Stimulated activated CD4-positive, alpha-beta T cell treated with anti-CD3 and anti-CD28 coated beads, Interleukin-1b, Interleukin-23, amount 100 ng/mL, for 48 hours (primary cell): ENCODE measurements around the gene SULT1B1.

Experiments
- DNase-seq: peaks from one replicate; pipeline ENCODE4 v3.0.0-alpha.2; 2020

SULT1B1 gene

DNA sequence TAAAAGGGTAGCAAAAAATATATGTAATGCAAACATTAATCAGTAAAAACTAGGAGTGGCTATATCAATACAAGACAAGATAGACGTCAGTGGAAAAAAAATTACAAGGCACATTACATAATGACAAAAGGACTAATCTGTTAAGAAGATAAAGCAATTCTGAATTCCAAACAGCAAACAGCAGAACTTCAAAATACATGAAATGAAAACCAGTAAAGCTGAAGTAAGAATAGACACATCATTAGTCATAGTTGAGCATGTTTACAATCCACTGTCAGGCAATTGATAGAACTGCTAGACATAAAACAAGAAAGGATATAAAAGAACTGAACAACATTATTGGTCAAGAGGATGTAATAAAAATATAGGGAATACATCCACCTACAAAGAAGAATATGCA, 12.2 kb downstream of the SULT1B1 start:
- no peak for DNase-seq

DNA sequence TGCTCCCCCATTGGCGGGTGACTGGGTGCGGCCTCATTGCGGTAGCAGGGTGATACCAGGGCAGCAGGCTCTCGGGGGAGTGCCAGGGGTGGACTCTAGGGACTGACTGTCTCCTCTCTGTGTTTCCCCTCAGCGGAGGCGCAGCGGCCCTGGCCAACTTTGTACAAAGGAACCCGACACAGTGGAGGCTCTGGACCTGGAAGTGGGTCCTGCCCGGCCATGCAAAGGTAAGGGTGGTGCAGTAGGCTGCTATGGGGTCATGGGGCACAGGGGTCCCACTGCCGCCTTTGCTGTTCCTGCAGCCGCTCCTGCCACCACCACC, 16.3 kb downstream of the SULT1B1 start:
- DNase-seq: no peak

DNA sequence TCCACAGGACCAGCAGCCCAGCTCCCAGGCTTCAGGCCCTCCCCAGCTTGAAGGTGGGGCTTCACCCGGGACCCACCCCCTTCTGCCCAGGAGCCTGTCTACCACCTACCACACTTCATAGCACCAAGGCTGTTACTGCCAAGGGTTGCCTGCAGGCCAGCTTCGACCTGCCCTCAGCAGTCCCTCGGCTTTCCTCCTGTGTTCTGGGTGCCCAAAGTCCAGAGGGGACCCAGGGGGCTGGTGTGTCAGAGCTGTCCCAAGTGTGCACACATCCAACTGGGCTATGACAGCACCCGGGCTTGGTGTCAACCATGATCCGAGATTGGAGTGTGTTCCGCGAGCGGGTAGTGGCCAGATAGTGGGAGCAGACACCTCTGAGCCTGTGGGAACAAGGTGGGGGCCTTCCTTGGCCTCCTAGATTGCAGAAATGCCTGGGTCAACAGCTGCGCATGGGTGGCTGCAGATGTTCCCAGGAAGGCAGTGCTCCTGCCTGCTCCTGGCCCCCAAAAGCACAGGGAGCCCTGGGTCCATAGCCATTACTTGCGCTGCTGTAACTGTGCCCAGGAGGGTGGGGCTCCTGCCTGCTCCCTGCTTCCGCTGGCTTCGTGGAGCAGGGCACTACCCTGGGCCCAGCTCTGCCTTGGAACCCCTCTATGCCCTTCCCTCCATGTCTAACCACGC, 16.8 kb downstream of the SULT1B1 start:
- no peak for DNase-seq

DNA sequence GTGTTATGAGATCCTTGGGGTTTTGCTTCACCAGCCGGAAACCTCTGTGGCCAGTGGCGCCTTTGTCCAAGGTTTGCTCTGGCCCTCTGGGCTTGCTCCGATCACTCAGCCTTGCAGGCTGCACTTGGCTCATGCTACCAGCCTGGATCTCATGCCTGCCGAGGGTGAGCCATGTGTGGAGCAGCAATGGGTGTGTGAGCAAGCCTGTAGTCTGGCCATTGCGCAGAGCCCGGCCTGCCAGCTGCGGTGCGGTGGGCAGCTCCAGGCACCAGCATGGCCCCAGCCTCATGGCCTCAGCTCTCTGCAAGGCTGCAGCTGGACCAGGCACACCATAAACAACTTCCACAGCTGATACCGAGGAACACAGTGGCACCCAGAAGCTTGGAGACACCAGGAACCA, 17.8 kb downstream of the SULT1B1 start:
- no peak for DNase-seq

- DNase-seq: no peak
These were observed 21.5 kb downstream of the SULT1B1 start for GRCh38 chr4:69738872-69739271.

DNA sequence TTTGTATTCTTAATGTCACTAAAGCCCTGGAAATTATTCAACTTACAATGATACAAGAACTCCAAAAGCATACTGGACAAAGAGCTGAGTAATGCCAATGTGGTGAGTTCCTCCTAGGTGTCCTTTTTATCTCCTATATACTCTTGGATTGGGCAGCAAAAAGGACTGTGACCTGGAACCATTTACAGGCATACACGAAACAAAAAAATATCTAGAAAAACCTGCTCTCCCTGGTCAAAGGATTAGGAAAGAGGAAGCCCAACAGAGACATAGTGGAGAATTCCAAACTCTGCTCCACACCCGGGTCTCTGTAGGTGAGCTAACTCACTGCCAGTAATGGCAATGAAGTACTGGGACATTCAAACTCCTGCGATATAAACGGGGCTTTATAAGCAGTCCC, 25.3 kb downstream of the SULT1B1 start:
- DNase-seq: no peak

DNA sequence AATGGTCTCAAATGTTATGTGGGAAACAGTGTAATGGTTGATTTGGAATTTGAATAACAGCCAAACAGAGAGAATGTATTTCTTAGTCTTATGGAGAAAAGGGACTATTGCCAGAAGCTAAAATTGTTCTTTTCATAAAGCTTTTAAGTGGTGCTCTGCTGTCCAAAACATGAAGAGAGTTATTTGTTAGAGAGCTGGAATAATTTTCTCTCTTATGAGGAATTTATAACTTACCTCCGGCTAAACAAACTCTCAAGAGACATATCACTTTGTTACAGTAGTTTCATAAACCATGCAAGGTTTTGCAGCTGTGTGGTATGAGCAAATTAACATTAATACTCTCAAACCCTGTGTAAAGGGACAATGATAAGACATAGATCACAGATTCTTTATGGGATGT, 28.6 kb downstream of the SULT1B1 start:
- DNase-seq: no peak

- no peak for DNase-seq
These were observed 29.2 kb downstream of the SULT1B1 start for GRCh38 chr4:69731241-69731640.

GRCh38 chr4:69730002-69730401, 30.4 kb downstream of the SULT1B1 start:
- no peak for DNase-seq

DNA sequence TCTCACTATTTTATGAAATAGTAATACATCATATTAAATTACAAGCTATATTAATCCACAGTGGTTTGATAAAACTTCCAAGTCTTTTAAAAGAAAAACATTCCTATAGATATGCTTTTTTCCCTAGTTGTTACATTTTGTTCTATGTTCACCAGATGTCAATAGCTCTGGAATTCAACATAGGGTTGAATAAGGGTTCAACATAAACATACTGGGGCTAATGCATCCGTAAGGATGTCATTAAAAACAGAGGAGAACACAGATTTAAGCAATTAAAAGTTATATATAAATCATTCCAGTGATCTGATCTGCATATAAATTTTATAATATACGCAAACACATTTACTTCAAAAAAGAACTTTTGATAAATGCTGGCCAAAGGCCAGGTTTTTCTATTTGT, 32.5 kb downstream of the SULT1B1 start:
- no peak for DNase-seq

GRCh38 chr4:69727426-69727825, 33.0 kb downstream of the SULT1B1 start:
- DNase-seq: no peak

GRCh38 chr4:69726971-69727370, 33.4 kb downstream of the SULT1B1 start:
- no peak for DNase-seq

DNA sequence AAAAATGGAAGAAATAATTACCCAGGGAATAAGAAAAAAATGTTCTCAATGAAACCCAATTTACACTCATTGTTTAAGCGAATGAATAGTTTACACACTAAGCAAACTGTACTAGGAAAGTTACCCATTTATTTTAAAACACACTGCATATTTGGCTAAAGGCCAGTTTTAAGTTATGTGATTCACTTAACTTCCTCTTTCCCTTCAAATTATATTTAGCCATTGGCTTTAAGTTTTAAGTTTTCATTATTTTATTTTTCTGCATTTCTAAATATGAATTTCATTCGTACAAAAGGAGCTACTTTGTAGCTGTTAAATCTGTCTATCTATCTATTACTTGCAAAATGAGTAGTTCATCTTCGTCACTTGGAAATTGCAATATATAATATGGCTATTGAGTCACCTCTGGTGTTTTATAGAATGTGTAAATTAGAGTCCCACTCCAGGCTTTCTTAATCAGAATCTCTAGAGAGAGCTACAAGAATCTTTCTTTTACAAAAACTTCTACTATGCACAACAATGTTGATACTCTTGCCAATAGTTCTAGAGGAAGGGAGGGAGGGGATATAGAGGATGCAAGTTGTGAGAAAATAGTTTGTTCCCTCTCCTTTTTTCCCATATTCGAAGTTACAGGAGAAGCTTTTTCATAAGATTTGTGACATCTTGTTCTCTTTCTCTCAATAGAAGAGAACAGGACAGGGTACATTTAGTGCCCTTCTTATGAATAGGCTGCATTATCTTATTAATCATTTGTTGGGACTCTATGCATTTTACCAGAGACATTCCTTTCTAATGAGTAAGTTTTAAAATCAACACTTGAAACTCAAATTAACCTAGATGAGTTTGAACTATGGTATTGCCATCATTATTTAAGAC, 41.8 kb downstream of the SULT1B1 start:
- DNase-seq: no peak

DNA sequence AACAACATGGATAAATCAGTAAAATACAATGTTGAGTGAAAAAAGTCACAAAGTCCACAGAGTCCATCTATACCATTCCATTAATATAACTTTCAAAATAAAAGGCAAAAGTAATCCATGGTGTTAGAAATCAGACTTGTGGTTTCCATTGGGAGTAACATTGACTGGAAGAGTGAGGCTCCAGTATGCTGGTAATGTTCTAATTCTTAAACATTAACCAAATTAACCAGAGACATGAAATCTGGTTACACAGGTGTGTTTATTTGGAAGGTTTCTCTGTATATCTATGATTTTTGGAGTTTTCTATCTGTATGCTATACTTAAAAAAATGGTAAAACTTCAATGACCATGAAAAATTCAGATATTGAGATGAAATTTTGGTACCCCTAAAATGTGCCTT, 42.6 kb downstream of the SULT1B1 start:
- no peak for DNase-seq

DNA sequence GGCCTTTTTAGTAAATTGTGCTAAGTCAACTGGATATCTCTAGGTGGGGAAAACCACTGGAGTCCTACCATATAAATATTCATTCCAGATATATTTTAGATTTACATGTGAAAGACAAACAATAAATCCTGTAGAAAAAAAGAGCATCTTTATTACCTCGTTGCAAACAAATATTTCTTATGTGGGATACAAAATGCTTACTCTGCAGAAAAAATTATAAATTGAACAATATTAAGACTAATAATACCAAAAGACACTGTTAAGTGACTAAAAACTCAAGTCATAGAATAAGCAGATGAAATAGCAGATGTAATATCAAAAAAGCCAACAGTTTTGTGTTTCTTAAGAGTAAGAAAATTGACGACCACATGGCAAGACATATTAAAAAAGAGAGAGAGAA, 43.8 kb downstream of the SULT1B1 start:
- DNase-seq: no peak

GRCh38 chr4:69714086-69714485, 46.3 kb downstream of the SULT1B1 start:
- no peak for DNase-seq

GRCh38 chr4:69713593-69713992, 46.8 kb downstream of the SULT1B1 start:
- no peak for DNase-seq

GRCh38 chr4:69710580-69710979, 49.8 kb downstream of the SULT1B1 start:
- no peak for DNase-seq

- no peak for DNase-seq
These were observed 52.2 kb downstream of the SULT1B1 start for GRCh38 chr4:69708211-69708610.

- DNase-seq: no peak
These were observed 52.6 kb downstream of the SULT1B1 start for GRCh38 chr4:69707807-69708206.

GRCh38 chr4:69702201-69702600, 58.2 kb downstream of the SULT1B1 start:
- DNase-seq: no peak

GRCh38 chr4:69701696-69702095, 58.7 kb downstream of the SULT1B1 start:
- DNase-seq: no peak

DNA sequence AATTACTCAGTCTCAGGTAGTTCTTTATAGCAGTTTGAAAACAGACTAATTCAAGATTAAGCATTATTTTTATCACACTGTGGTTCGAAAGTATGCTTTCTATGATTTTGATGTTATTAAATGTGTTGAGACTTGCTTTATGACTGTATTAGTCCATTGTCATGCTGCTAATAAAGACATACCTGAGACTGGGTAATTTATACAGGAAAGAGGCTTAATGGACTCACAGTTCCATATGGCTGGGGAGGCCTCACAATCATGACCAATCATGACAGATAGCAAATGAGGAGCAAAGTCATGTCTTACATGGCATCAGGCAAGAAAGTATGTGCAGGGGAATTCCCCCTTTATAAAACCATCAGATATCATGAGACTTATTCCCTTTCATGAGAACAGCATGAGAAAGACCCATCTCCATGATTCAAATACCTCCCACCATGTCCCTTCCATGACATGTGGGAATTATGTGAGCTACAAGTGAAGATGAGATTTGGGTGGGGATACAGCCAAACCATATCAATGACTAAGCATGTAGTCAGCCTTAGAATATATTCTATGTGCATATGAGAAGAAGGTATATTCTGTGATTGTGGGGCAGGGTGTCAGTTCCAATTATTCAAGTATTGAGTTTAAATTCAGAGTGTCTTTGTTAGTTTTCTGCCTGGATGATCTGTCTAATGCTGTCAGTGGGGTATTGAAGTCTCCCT, 62.7 kb downstream of the SULT1B1 start:
- no peak for DNase-seq

DNA sequence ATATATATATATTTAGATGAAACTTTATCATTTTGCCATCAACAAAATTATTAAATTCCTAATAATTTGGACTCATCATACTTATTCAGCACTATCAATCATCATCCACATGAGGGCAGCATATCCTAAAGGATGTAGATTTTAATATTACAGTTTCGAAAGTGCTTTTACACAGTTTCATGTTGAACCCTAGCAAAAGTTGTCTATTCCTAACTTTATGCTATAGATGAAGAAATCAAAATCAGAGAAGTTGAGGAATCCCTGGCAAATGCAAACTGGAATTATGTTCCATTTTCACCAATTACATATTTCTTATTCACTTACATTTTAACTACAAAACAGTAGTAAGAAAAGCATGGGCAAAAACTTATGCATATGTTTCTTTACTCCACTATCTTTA, 70.8 kb downstream of the SULT1B1 start:
- no peak for DNase-seq
